ENCODE results near the gene PKNOX2.

PKNOX2 gene

GRCh38 chr11:125155767-125156166 is 8.8 kb upstream of the PKNOX2 start:
- no peak for DNase-seq

GRCh38 chr11:125156346-125157117 is 8.0 kb upstream of the PKNOX2 start:
- DNase-seq = no peak

- DNase-seq = no peak
These were observed 7.3 kb upstream of the PKNOX2 start for GRCh38 chr11:125157118-125157733.

- no peak for DNase-seq
These were observed 6.4 kb upstream of the PKNOX2 start for GRCh38 chr11:125157953-125158680.

GRCh38 chr11:125162743-125163142 is 1.8 kb upstream of the PKNOX2 start:
- DNase-seq = no peak

- no peak for DNase-seq
These were observed 1.0 kb upstream of the PKNOX2 start for GRCh38 chr11:125163431-125164063.

- DNase-seq = no peak
These were observed 495 bp upstream of the PKNOX2 start for GRCh38 chr11:125164091-125164421.

- no peak for DNase-seq
These were observed 726 bp downstream of the PKNOX2 start for GRCh38 chr11:125165111-125165842.

GRCh38 chr11:125165843-125166763 is 1.6 kb downstream of the PKNOX2 start:
- no peak for DNase-seq

GRCh38 chr11:125166764-125167291 is 2.3 kb downstream of the PKNOX2 start:
- DNase-seq = no peak

GRCh38 chr11:125167292-125167953 is 2.9 kb downstream of the PKNOX2 start:
- DNase-seq = no peak

GRCh38 chr11:125167954-125168835 is 3.6 kb downstream of the PKNOX2 start:
- no peak for DNase-seq

- DNase-seq = no peak
These were observed 4.4 kb downstream of the PKNOX2 start for GRCh38 chr11:125168918-125169456.

- DNase-seq = no peak
These were observed 5.5 kb downstream of the PKNOX2 start for GRCh38 chr11:125170001-125170509.

- DNase-seq = no peak
These were observed 6.0 kb downstream of the PKNOX2 start for GRCh38 chr11:125170510-125171031.

GRCh38 chr11:125171974-125172373 is 7.4 kb downstream of the PKNOX2 start:
- no peak for DNase-seq

GRCh38 chr11:125173027-125173426 is 8.5 kb downstream of the PKNOX2 start:
- no peak for DNase-seq

- DNase-seq = no peak
These were observed 9.0 kb downstream of the PKNOX2 start for GRCh38 chr11:125173556-125173955.

- DNase-seq = no peak
These were observed 9.5 kb downstream of the PKNOX2 start for GRCh38 chr11:125174057-125174456.
